ENCODE results near the gene PLA1A.
"Not testable (repeated sequence)": the region's sequence is repeated elsewhere in the genome, so short reads cannot be mapped to it uniquely, and the experiment has no call there.

Gene PLA1A

GRCh38 chr3:119673875-119674274 is 76.2 kb downstream of the PLA1A start:
- H3K4me3 ChIP-seq (ENCODE audit: low read depth, low read length) = no peak overlapping the region
- H3K36me3 ChIP-seq = peaks cover 44% of the 10 kb centered on the region
- no peak for TF ChIP-seq CTCF (IDR thresholded peaks at IDR 0.05; ENCODE audit: low read depth, low read length)
- H3K27ac ChIP-seq = no peak overlapping the region
- DNase-seq = no peak
- no peaks in the 10 kb centered on the region for H3K9me3 ChIP-seq (ENCODE audit: severe bottlenecking)
- H3K27me3 ChIP-seq (ENCODE audit: insufficient read depth, low read depth, severe bottlenecking) = no peaks in the 10 kb centered on the region

GRCh38 chr3:119675188-119675874 is 77.6 kb downstream of the PLA1A start:
- no peak for TF ChIP-seq CTCF (IDR thresholded peaks at IDR 0.05; ENCODE audit: low read depth, low read length)
- no peak overlapping the region for H3K27ac ChIP-seq
- no peak overlapping the region for H3K4me3 ChIP-seq (ENCODE audit: low read depth, low read length)
- peaks cover 32% of the 10 kb centered on the region for H3K36me3 ChIP-seq
- H3K9me3 ChIP-seq (ENCODE audit: severe bottlenecking) = no peaks in the 10 kb centered on the region
- no peak for DNase-seq
- no peaks in the 10 kb centered on the region for H3K27me3 ChIP-seq (ENCODE audit: insufficient read depth, low read depth, severe bottlenecking)

GRCh38 chr3:119676020-119676419 is 78.3 kb downstream of the PLA1A start:
- no peak for TF ChIP-seq CTCF (IDR thresholded peaks at IDR 0.05; ENCODE audit: low read depth, low read length)
- Histone ChIP-seq H3K36me3 (peaks cover 31% of the 10 kb centered on the region), H3K27me3 (ENCODE audit: insufficient read depth, low read depth, severe bottlenecking) (no peaks in the 10 kb centered on the region), H3K4me3 (ENCODE audit: low read depth, low read length) (peak overlapping the region; percentile 81), H3K9me3 (ENCODE audit: severe bottlenecking) (no peaks in the 10 kb centered on the region), H3K27ac (no peak overlapping the region; the same call in 1 of the 2 replicates)
- DNase-seq = no peak

- peak within 1 kb of the TSS; percentile 81 for H3K4me3 ChIP-seq (ENCODE audit: low read depth, low read length)
- H3K27me3 ChIP-seq (ENCODE audit: insufficient read depth, low read depth, severe bottlenecking) = no peaks in the 10 kb centered on the region
- DNase-seq = peak; percentile 95
- no peaks in the 10 kb centered on the region for H3K9me3 ChIP-seq (ENCODE audit: severe bottlenecking)
- H3K36me3 ChIP-seq = peaks cover 26% of the 10 kb centered on the region
- peak within 1 kb of the TSS; percentile 92 for H3K27ac ChIP-seq
- no peak for TF ChIP-seq CTCF (IDR thresholded peaks at IDR 0.05; ENCODE audit: low read depth, low read length)
Observed at GRCh38 chr3:119676771-119677640, 79.3 kb downstream of the PLA1A start, which contains the start of gene COX17. Gene COX17 (minus strand): TSS chr3:119677406. CDS start chr3:119677310, 96 bp downstream.

- H3K27me3 ChIP-seq (ENCODE audit: insufficient read depth, low read depth, severe bottlenecking) = no peaks in the 10 kb centered on the region
- no peaks in the 10 kb centered on the region for H3K9me3 ChIP-seq (ENCODE audit: severe bottlenecking)
- peak overlapping the region; percentile 81 for H3K4me3 ChIP-seq (ENCODE audit: low read depth, low read length)
- H3K27ac ChIP-seq = peak overlapping the region; percentile 92
- H3K36me3 ChIP-seq = peaks cover 21% of the 10 kb centered on the region
- no peak for DNase-seq
- no peak for TF ChIP-seq CTCF (IDR thresholded peaks at IDR 0.05; ENCODE audit: low read depth, low read length)
Observed at GRCh38 chr3:119677641-119677934, 79.9 kb downstream of the PLA1A start.

- not testable (repeated sequence) for H3K4me3 ChIP-seq (ENCODE audit: low read depth, low read length); DNase-seq; H3K9me3 ChIP-seq (ENCODE audit: severe bottlenecking); H3K27me3 ChIP-seq (ENCODE audit: insufficient read depth, low read depth, severe bottlenecking); H3K27ac ChIP-seq
- H3K36me3 ChIP-seq = peaks cover 16% of the 10 kb centered on the region
Observed at GRCh38 chr3:119678209-119678608, 80.5 kb downstream of the PLA1A start.
